SK-N-SH (cell line): ENCODE data around the gene PUM1.

Experiments used
- YY1 ChIP-seq: IDR thresholded peaks from 2 replicates; pipeline ENCODE4 v1.4.0; 2012; ENCODE audit warnings: low read depth, mild to moderate bottlenecking
- TF ChIP-seq, protein P1 (sequence below): fragments of 200-600 bp; sonication (generic); IDR thresholded peaks from 2 replicates; pipeline ENCODE4 v1.6.1; 2017; ENCODE audit warnings: antibody characterized with exemption, mild to moderate bottlenecking, moderate library complexity

GRCh38 chr1:30998887-30999286 lies 66.6 kb downstream of the PUM1 start:
- no peak for TF ChIP-seq YY1
- TF ChIP-seq, protein P1, sequence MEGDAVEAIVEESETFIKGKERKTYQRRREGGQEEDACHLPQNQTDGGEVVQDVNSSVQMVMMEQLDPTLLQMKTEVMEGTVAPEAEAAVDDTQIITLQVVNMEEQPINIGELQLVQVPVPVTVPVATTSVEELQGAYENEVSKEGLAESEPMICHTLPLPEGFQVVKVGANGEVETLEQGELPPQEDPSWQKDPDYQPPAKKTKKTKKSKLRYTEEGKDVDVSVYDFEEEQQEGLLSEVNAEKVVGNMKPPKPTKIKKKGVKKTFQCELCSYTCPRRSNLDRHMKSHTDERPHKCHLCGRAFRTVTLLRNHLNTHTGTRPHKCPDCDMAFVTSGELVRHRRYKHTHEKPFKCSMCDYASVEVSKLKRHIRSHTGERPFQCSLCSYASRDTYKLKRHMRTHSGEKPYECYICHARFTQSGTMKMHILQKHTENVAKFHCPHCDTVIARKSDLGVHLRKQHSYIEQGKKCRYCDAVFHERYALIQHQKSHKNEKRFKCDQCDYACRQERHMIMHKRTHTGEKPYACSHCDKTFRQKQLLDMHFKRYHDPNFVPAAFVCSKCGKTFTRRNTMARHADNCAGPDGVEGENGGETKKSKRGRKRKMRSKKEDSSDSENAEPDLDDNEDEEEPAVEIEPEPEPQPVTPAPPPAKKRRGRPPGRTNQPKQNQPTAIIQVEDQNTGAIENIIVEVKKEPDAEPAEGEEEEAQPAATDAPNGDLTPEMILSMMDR = no peak
